ENCODE data around the gene AMZ1.
"Not testable (repeated sequence)": the region's sequence is repeated elsewhere in the genome, so short reads cannot be mapped to it uniquely, and the experiment has no call there.

Gene AMZ1

DNA sequence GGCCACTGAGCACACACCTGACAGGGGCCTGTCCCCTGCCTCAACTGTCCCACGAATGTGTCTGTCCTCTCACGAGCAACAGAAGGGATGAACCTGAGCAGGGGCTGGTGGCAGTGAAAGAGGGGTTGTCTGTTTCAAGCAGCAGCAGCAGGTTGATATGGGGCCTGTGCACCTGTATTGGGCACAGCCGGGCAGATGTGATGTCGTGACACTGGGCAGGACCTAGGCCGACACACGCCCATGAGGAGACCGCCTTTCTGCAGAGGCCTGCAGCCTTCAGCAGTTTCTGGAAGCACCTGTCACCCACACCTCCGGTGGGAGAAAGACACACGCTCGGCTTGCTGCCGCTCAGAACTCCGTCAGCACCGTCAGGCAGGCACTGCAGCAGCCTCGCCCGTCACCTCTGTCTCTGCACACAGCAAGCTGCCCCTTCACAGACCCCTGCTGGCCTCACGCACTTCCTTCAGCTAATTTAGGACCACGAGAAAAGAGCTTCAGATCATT, 48.5 kb downstream of the AMZ1 start:
- Histone ChIP-seq H2AFZ (no peak overlapping the region), H3K27ac (no peak overlapping the region), H3K79me2 (peaks cover 7% of the 10 kb centered on the region), H3K4me1 (no peaks in the 10 kb centered on the region), H3K27me3 (ENCODE audit: control insufficient read depth, insufficient read depth, low read length) (no peaks in the 10 kb centered on the region), H3K9me3 (ENCODE audit: control insufficient read depth, low read length) (no peaks in the 10 kb centered on the region), H3K36me3 (ENCODE audit: control insufficient read depth, insufficient read depth, low read length) (no peaks in the 10 kb centered on the region), H3K4me2 (ENCODE audit: low read length) (no peak overlapping the region), H3K4me3 (ENCODE audit: low read depth, low read length) (no peak overlapping the region), H3K9ac (no peak overlapping the region)
- TF ChIP-seq, protein P1, sequence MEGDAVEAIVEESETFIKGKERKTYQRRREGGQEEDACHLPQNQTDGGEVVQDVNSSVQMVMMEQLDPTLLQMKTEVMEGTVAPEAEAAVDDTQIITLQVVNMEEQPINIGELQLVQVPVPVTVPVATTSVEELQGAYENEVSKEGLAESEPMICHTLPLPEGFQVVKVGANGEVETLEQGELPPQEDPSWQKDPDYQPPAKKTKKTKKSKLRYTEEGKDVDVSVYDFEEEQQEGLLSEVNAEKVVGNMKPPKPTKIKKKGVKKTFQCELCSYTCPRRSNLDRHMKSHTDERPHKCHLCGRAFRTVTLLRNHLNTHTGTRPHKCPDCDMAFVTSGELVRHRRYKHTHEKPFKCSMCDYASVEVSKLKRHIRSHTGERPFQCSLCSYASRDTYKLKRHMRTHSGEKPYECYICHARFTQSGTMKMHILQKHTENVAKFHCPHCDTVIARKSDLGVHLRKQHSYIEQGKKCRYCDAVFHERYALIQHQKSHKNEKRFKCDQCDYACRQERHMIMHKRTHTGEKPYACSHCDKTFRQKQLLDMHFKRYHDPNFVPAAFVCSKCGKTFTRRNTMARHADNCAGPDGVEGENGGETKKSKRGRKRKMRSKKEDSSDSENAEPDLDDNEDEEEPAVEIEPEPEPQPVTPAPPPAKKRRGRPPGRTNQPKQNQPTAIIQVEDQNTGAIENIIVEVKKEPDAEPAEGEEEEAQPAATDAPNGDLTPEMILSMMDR (IDR thresholded peaks at IDR 0.05), result no peak

DNA sequence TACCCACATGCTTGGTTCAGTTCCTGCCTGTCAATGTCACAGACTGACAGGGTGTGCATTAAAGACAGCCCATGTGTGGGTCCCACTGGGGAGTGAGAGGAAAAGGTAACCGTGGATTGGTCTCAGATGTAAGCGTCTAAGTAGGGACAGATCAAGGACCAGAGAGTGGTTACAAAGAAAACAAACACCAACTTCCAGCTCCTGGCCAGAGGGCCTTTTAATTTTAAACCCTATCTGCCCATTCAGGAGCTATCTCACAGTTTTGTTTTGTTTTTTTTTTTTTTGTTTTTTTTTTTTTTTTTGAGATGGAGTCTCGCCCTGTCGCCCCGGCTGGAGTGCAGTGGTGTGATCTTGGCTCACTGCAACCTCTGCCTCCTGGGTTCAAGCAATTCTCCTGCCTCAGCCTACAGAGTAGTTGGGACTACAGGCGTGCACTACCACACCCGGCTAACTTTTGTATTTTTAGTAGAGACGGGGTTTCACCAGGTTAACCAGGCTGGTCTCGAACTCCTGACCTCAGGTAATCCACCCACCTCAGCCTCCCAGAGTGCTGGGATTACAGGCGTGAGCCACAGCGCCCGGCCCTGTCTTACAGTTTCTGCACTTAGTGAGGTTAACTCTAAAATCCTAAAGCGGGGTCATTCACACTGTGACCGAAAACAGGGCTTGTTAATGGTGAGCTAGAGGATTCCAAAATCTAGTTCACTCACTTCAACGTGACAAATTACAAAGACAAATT, 49.2 kb downstream of the AMZ1 start:
- H3K79me2 ChIP-seq; H3K4me1 ChIP-seq; H2AFZ ChIP-seq; H3K36me3 ChIP-seq (ENCODE audit: control insufficient read depth, insufficient read depth, low read length); H3K9me3 ChIP-seq (ENCODE audit: control insufficient read depth, low read length); H3K4me2 ChIP-seq (ENCODE audit: low read length); H3K4me3 ChIP-seq (ENCODE audit: low read depth, low read length); H3K9ac ChIP-seq; H3K27me3 ChIP-seq (ENCODE audit: control insufficient read depth, insufficient read depth, low read length); H3K27ac ChIP-seq: not testable (repeated sequence)

DNA sequence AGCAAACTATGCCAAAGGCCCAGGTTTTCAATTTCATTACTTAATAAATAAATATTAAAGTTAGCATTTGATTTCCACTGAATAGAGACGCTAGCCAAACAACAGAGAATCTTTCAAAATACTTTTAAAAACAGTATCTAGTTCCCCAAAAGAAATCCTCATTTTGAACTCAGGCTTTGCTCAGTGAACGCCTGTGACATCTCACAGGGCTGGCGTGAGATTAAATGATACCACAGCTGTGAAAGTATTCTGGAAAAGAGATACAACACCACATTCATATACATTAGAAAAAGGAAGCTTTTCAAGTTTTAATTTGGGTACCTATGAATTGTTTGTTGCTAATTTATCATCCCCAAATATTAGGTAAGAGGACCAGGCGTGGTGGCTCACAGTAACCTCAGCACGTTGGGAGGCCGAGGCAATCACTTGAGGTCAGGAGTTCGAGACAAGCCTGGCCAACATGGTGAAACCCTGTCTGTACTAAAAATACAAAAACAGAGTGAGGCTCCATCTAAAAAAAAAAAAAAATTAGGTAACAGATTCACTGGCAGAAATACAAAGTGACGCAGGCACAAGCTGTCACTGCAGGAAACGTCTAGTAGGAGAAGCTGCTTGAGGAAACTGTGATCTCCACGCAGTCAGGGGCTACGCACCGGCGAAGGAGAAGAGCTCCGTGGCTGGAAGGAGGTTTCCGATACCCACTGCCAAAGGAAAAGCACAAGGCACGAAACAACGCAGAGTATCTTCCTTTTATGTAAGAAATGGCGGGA, 50.0 kb downstream of the AMZ1 start:
- H3K4me1 ChIP-seq, result no peaks in the 10 kb centered on the region
- TF ChIP-seq, protein P1 (IDR thresholded peaks at IDR 0.05), result no peak
- H3K4me2 ChIP-seq (ENCODE audit: low read length), result no peak overlapping the region
- peaks cover 14% of the 10 kb centered on the region for H3K79me2 ChIP-seq
- H3K9me3 ChIP-seq (ENCODE audit: control insufficient read depth, low read length), result no peaks in the 10 kb centered on the region
- no peak overlapping the region for H3K4me3 ChIP-seq (ENCODE audit: low read depth, low read length)
- H3K9ac ChIP-seq, result no peak overlapping the region
- H3K27me3 ChIP-seq (ENCODE audit: control insufficient read depth, insufficient read depth, low read length), result no peaks in the 10 kb centered on the region
- no peak overlapping the region for H3K27ac ChIP-seq
- no peak overlapping the region for H2AFZ ChIP-seq
- H3K36me3 ChIP-seq (ENCODE audit: control insufficient read depth, insufficient read depth, low read length), result no peaks in the 10 kb centered on the region

DNA sequence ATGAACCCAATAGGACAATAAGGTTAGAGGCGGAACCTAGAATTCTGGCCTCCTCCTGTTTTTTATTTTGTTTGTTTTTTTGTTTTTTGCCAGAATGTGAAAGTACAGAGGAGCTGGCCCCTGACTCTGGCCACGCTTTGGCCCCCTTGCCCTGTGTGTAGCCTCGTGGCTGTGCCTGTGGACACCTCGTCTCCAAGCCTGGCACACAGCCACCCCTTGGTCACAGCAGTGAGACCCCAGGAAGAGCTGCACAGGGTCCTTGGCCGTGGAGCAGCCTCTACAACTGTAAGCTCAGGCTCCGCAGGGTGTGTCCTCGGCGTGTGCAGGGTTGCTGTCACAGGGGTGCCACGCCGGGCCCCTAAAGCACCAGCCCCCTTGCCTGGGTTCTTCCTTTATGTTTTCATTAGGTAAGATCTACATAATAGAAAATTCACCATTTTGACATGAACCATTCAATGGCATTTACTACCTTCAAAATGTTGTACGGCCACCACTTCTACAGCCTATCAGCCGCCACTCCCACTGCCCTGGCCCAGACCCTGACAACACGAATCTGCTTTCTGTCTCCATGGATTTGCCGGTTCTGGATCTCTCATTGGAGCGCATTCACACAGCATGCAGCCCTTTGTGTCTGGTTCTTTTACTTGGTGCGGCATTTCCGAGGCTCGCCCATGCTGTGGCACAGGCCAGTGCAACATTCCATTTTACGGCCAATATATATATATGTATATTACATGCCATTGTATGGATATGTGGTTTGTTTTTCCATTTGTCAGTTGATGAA, 51.0 kb downstream of the AMZ1 start:
- no peak overlapping the region for H3K4me2 ChIP-seq (ENCODE audit: low read length)
- H3K4me3 ChIP-seq (ENCODE audit: low read depth, low read length), result no peak overlapping the region
- H3K4me1 ChIP-seq, result no peaks in the 10 kb centered on the region
- H3K9ac ChIP-seq, result no peak overlapping the region
- no peaks in the 10 kb centered on the region for H3K9me3 ChIP-seq (ENCODE audit: control insufficient read depth, low read length)
- H2AFZ ChIP-seq, result no peak overlapping the region
- TF ChIP-seq, protein P1 (IDR thresholded peaks at IDR 0.05), result no peak
- H3K36me3 ChIP-seq (ENCODE audit: control insufficient read depth, insufficient read depth, low read length), result no peaks in the 10 kb centered on the region
- H3K27ac ChIP-seq, result no peak overlapping the region
- peaks cover 22% of the 10 kb centered on the region for H3K79me2 ChIP-seq
- H3K27me3 ChIP-seq (ENCODE audit: control insufficient read depth, insufficient read depth, low read length), result no peaks in the 10 kb centered on the region

DNA sequence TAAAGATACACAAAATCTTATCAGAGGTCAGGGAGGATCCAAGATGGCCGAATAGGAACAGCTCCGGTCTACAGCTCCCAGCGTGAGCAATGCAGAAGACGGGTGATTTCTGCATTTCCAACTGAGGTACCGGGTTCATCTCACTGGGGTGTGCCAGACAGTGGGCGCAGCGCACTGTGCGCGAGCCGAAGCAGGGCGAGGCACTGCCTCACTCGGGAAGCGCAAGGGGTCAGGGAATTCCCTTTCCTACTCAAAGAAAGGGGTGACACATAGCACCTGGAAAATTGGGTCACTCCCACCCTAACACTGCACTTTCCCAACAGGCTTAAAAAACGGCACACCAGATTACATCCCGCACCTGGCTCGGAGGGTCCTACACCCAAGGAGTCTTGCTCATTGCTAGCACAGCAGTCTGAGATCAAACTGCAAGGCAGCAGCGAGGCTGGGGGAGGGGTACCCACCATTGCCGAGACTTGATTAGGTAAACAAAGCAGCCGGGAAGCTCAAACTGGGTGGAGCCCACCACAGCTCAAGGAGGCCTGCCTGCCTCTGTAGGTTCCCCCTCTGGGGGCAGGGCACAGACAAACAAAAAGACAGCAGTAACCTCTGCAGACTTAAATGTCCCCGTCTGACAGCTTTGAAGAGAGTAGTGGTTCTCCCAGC, 55.7 kb downstream of the AMZ1 start:
- H3K9me3 ChIP-seq (ENCODE audit: control insufficient read depth, low read length); H3K4me1 ChIP-seq; H3K27me3 ChIP-seq (ENCODE audit: control insufficient read depth, insufficient read depth, low read length); H3K9ac ChIP-seq; H3K36me3 ChIP-seq (ENCODE audit: control insufficient read depth, insufficient read depth, low read length); H3K4me2 ChIP-seq (ENCODE audit: low read length); H3K4me3 ChIP-seq (ENCODE audit: low read depth, low read length); H3K27ac ChIP-seq; H2AFZ ChIP-seq: not testable (repeated sequence)
- peaks cover 25% of the 10 kb centered on the region for H3K79me2 ChIP-seq

DNA sequence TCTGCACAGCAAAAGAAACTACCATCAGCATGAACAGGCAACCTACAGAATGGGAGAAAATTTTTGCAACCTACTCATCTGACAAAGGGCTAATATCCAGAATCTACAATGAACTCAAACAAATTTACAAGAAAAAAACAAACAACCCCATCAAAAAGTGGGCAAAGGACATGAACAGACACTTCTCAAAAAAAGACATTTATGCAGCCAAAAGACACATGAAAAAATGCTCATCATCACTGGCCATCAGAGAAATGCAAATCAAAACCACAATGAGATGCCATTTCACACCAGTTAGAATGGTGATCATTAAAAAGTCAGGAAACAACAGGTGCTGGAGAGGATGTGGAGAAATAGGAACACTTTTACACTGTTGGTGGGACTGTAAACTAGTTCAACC, 60.7 kb downstream of the AMZ1 start:
- not testable (repeated sequence) for H3K27me3 ChIP-seq (ENCODE audit: control insufficient read depth, insufficient read depth, low read length)

More for the DNA sequence above, 60.7 kb downstream of the AMZ1 start:
- not testable (repeated sequence) for H3K4me3 ChIP-seq (ENCODE audit: low read depth, low read length); H3K9me3 ChIP-seq (ENCODE audit: control insufficient read depth, low read length); H3K9ac ChIP-seq; H3K36me3 ChIP-seq (ENCODE audit: control insufficient read depth, insufficient read depth, low read length); H3K27ac ChIP-seq; H3K4me2 ChIP-seq (ENCODE audit: low read length); H2AFZ ChIP-seq; H3K4me1 ChIP-seq
- peaks cover 14% of the 10 kb centered on the region for H3K79me2 ChIP-seq
